Ovary (tissue), 9 donors: Measurements from ENCODE around the gene DMRTA2. TPM values are rescaled to one million over a fixed set of nuclear protein-coding genes. Genes with fewer than 3 reads are reported as not detected.

Source experiments
- DNase-seq, 5 donors: peaks; one replicate each; pipeline ENCODE4 v3.0.0-alpha.2; 2019 to 2020
- H3K27ac ChIP-seq, 2 donors: fragments of 200-600 bp; one replicate each; pipeline versions ENCODE4 v1.5.1 to v1.8.0; 2019 to 2022
- H3K27me3 ChIP-seq: fragments of 200-600 bp; one replicate; pipeline ENCODE4 v1.8.0; 2022
- H3K36me3 ChIP-seq: fragments of 200-600 bp; sonication (generic); one replicate; pipeline ENCODE4 v1.5.1; 2019
- H3K4me1 ChIP-seq: one replicate; pipeline ENCODE4 v1.8.1; 2013; ENCODE audit warnings: mild to moderate bottlenecking, moderate library complexity; ENCODE audit not compliant: insufficient read depth
- H3K4me3 ChIP-seq: fragments of 200-600 bp; sonication (generic); one replicate; pipeline ENCODE4 v1.5.1; 2017
- H3K9me3 ChIP-seq, 2 donors: fragments of 200-600 bp in 1 of 2; sonication (generic) in 1 of 2; one replicate each; pipeline versions ENCODE4 v1.5.1 to v1.8.1; 2013 to 2019; ENCODE audit warnings: mild to moderate bottlenecking in 1 of 2, moderate library complexity in 1 of 2
- CTCF ChIP-seq, 3 donors: fragments of 450-650 bp in 2 of 3; fragments of 200-600 bp in 1 of 3; IDR thresholded peaks; one replicate each; pipeline versions ENCODE4 v1.5.1 to v1.8.0; 2016 to 2022; ENCODE audit warnings: antibody characterized with exemption in 3 of 3, mild to moderate bottlenecking in 1 of 3
- EP300 ChIP-seq: sonication (generic); formaldehyde crosslinking; IDR thresholded peaks from one replicate; pipeline ENCODE4 v1.6.1; 2017; ENCODE audit warnings: antibody characterized with exemption
- POLR2A ChIP-seq: fragments of 450-650 bp; IDR thresholded peaks from one replicate; pipeline ENCODE4 v1.6.1; 2017; ENCODE audit warnings: antibody characterized with exemption, mild to moderate bottlenecking, moderate library complexity
- WGBS, 3 donors: extraction: QIAGEN DNeasy Blood & Tissue Kit in 1 of 3; methylation state at CpG; one replicate each; pipeline versions ENCODE4 v1.1.5 to v1.1.7; 2013 to 2017; 5-methylcytosine and 5-hydroxymethylcytosine counted together
- intact Hi-C, 4 donors: fragments of 100-400 bp; cut with DNase I; formaldehyde crosslinking; loops; one replicate each; pipeline versions ENCODE4 v1.11.0 to v1.15.1; 2022 to 2023
- polyA plus RNA-seq, 2 donors: library from polyadenylated mRNA; stranded (reverse); fragments of 200-250 nt in 1 of 2; fragments of 350-450 nt in 1 of 2; fragmentation: Illumina TruSeq in 1 of 2; extraction: RNeasy Lipid Tissue Mini Kit (QIAGEN cat#74804) in 1 of 2; gene quantifications; one replicate each; pipeline ENCODE4 v1.2.3, GENCODE V29; 2013 to 2014
- total RNA-seq, 7 donors: library from RNA; depleted of rRNA in 2 of 7; stranded (reverse); fragments of >200 nt in 2 of 7; fragmentation: NEBNext Ultra II Directional in 3 of 7; extraction: Animal tissue kit (Norgen Biotek cat#: 25700) in 3 of 7; gene quantifications; one replicate each; pipeline versions ENCODE4 v1.1.0 to v1.2.4, GENCODE V29; 2016 to 2023
- donor health status: DM: no; HTN: no; CAD: no; lungs with moderate emphysema.
- donor health status: DM: no; HTN: no; CAD: no.
- donor health status: Bipolar disorder and iron deficiency.
- donor health status: DM: yes; HTN: yes; CAD: no.
- donor health status: DM: no; HTN: no; CAD: no.
- donor health status: DM: yes; HTN: yes; CAD: no.

Gene DMRTA2
- total and polyA plus RNA-seq, 9 donors: 0.11 TPM; not detected in 8

DNA sequence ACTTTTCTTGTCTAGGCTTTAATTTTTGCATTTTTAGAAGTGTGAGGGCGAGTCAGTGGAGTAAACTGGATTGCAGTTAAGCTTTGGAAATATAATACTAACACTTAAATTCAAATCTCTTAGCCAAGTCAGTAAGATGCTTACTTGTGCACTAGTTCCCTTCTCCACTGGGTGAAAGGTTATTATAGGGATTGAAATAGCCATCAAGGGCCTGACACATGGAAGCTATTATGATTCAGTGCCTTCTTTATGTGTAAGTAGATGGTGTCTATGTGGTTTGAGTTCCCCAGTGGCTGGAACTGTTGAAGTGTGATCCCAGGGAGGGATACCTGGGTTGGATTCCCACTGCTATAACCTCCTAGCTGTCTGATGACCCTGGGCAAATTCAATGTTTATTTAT lies 24.7 kb upstream of the DMRTA2 start:
- intact Hi-C loops: no loop called here
- no peaks in the 10 kb centered on the region for H3K4me1 ChIP-seq
- no peaks in the 10 kb centered on the region for H3K36me3 ChIP-seq
- DNase-seq: no peak
- H3K4me3 ChIP-seq: no peak overlapping the region
- H3K27me3 ChIP-seq: no peaks in the 10 kb centered on the region
- WGBS, 3 donors: 97 to 100% (median 98%) methylated on average over 1 of the region's 1 CpG
- H3K9me3 ChIP-seq: no peaks in the 10 kb centered on the region
- TF ChIP-seq EP300 (no peak), POLR2A (no peak), CTCF (IDR thresholded peaks at IDR 0.05) (no peak)
- no peak overlapping the region for H3K27ac ChIP-seq

- Histone ChIP-seq H3K36me3 (no peaks in the 10 kb centered on the region), H3K27me3 (no peaks in the 10 kb centered on the region), H3K4me3 (no peak overlapping the region), H3K4me1 (no peaks in the 10 kb centered on the region), H3K27ac (no peak overlapping the region), H3K9me3 (no peaks in the 10 kb centered on the region)
- WGBS, 3 donors: 86 to 90% (median 88%) methylated on average over 6 of the region's 6 CpGs
- DNase-seq: no peak
- TF ChIP-seq CTCF (IDR thresholded peaks at IDR 0.05) (no peak), EP300 (no peak), POLR2A (no peak)
- intact Hi-C loops: no loop called here
Measured at GRCh38 chr1:50441183-50441582, 17.9 kb upstream of the DMRTA2 start.

- Histone ChIP-seq H3K4me1 (no peaks in the 10 kb centered on the region), H3K4me3 (no peak overlapping the region), H3K36me3 (no peaks in the 10 kb centered on the region), H3K27ac (no peak overlapping the region), H3K9me3 (no peaks in the 10 kb centered on the region), H3K27me3 (no peaks in the 10 kb centered on the region)
- TF ChIP-seq EP300: no peak
- TF ChIP-seq CTCF (IDR thresholded peaks at IDR 0.05): no peak
- no peak for TF ChIP-seq POLR2A
- intact Hi-C loops: no loop called here
- DNase-seq: no peak
Measured at GRCh38 chr1:50438945-50439344, 15.7 kb upstream of the DMRTA2 start.

DNA sequence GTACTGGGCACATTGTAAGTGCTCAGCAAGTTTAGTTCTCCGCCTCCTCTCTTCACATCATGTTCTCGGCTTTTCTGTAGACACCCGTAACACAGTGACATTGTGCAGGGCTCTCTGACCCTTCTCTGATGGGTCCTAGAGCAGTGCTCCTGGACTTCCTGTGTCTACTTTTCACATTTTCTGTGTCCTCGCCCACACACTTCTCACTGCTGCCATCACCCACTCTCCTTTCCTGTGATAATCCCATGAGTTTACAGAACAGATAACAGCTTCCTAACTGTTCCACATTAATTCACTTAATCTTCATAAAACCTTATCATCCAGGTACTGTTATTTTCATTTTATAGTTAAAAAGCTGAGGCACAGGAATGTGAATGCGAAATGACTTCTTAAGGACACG lies 13.2 kb upstream of the DMRTA2 start:
- TF ChIP-seq POLR2A: no peak
- no peak for TF ChIP-seq EP300
- TF ChIP-seq CTCF (IDR thresholded peaks at IDR 0.05): no peak
- no peak overlapping the region for H3K4me3 ChIP-seq
- intact Hi-C loops: no loop called here
- no peaks in the 10 kb centered on the region for H3K4me1 ChIP-seq
- DNase-seq: no peak
- no peaks in the 10 kb centered on the region for H3K9me3 ChIP-seq
- WGBS, 3 donors: 82 to 83% (median 83%) methylated on average over 6 of the region's 6 CpGs
- H3K36me3 ChIP-seq: no peaks in the 10 kb centered on the region
- no peaks in the 10 kb centered on the region for H3K27me3 ChIP-seq
- H3K27ac ChIP-seq: no peak overlapping the region

DNA sequence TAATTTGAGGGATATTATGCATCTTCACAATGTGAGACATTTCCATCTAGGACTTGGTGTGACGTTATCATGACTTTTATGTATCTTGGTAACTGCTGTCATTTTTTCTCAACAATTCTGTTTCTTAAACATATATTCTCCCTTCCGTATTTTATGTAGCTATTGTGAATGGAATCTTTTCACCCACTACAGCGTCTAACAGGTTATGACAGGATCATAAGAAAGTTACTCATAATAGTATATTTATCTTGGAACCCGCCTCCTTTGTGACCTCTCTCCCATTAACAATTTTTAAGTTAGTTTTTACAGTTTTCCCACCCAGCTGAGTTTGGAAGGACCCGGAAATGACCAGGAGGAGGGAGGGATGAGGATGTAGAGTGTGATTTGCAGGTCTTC lies 6.8 kb upstream of the DMRTA2 start:
- Histone ChIP-seq H3K9me3 (no peaks in the 10 kb centered on the region), H3K4me3 (no peak overlapping the region), H3K27ac (no peak overlapping the region), H3K27me3 (peaks cover 17% of the 10 kb centered on the region), H3K36me3 (no peaks in the 10 kb centered on the region), H3K4me1 (peaks cover 2% of the 10 kb centered on the region)
- no peak for TF ChIP-seq POLR2A
- DNase-seq: no peak
- WGBS, 3 donors: 19 to 22% (median 21%) methylated on average over 5 of the region's 5 CpGs
- intact Hi-C loops: no loop called here
